NCI-H2081 treated with DMSO at 0.1 percent for 48 hours (cell line): ENCODE measurements around the gene EMC1.
A peak's percentile ranks its signal among the peaks of the same experiment; 100 is the strongest.
"Not testable (repeated sequence)": the region's sequence is repeated elsewhere in the genome, so short reads cannot be mapped to it uniquely, and the experiment has no call there.

Experiments
- DNase-seq: peaks from one replicate; lab custom pipeline; 2025; lab: John Stamatoyannopoulos, UW

The EMC1 gene

GRCh38 chr1:19216585-19216984 is 34.7 kb downstream of the EMC1 start:
- DNase-seq: not testable (repeated sequence)

GRCh38 chr1:19213580-19213979 is 37.7 kb downstream of the EMC1 start:
- DNase-seq: no peak

- DNase-seq: no peak
Observed at GRCh38 chr1:19212167-19212566, 39.2 kb downstream of the EMC1 start.

- DNase-seq: no peak
Observed at GRCh38 chr1:19210772-19211549, 40.4 kb downstream of the EMC1 start.

- DNase-seq: peak; percentile 84
Observed at GRCh38 chr1:19209990-19210771, 41.1 kb downstream of the EMC1 start, which contains the start of gene UBR4. Gene UBR4, minus strand, starts transcription at chr1:19210266. Its CDS starts 18 bp downstream, at chr1:19210248.

GRCh38 chr1:19209439-19209989 is 41.8 kb downstream of the EMC1 start:
- DNase-seq: no peak

- no peak for DNase-seq
Observed at GRCh38 chr1:19208710-19209438, 42.5 kb downstream of the EMC1 start.

- DNase-seq: no peak
Observed at GRCh38 chr1:19206947-19207346, 44.4 kb downstream of the EMC1 start.

- DNase-seq: no peak
Observed at GRCh38 chr1:19205845-19206244, 45.5 kb downstream of the EMC1 start.

GRCh38 chr1:19205403-19205802 is 45.9 kb downstream of the EMC1 start:
- no peak for DNase-seq

- no peak for DNase-seq
Observed at GRCh38 chr1:19204446-19205266, 46.7 kb downstream of the EMC1 start.

GRCh38 chr1:19203440-19203839 is 47.9 kb downstream of the EMC1 start:
- no peak for DNase-seq

GRCh38 chr1:19202396-19202795 is 48.9 kb downstream of the EMC1 start:
- DNase-seq: no peak

GRCh38 chr1:19199969-19200604 is 51.2 kb downstream of the EMC1 start:
- no peak for DNase-seq

GRCh38 chr1:19199329-19199968 is 51.9 kb downstream of the EMC1 start:
- no peak for DNase-seq

- no peak for DNase-seq
Observed at GRCh38 chr1:19198820-19199219, 52.5 kb downstream of the EMC1 start.

GRCh38 chr1:19197845-19198244 is 53.5 kb downstream of the EMC1 start:
- no peak for DNase-seq

GRCh38 chr1:19196331-19196730 is 55.0 kb downstream of the EMC1 start:
- no peak for DNase-seq

- no peak for DNase-seq
Observed at GRCh38 chr1:19193004-19193403, 58.3 kb downstream of the EMC1 start.

- no peak for DNase-seq
Observed at GRCh38 chr1:19191811-19192210, 59.5 kb downstream of the EMC1 start.
